ENCODE data around the gene TRIM52. TPM values are rescaled to one million over a fixed set of nuclear protein-coding genes. Genes with fewer than 3 reads are reported as not detected.
"Not testable (repeated sequence)": the region's sequence is repeated elsewhere in the genome, so short reads cannot be mapped to it uniquely, and the experiment has no call there.

Gene TRIM52
- total and polyA plus RNA-seq, 2 of the 4 experiments (the other 2 are of a cell fraction): 2.3 to 6.9 TPM

DNA sequence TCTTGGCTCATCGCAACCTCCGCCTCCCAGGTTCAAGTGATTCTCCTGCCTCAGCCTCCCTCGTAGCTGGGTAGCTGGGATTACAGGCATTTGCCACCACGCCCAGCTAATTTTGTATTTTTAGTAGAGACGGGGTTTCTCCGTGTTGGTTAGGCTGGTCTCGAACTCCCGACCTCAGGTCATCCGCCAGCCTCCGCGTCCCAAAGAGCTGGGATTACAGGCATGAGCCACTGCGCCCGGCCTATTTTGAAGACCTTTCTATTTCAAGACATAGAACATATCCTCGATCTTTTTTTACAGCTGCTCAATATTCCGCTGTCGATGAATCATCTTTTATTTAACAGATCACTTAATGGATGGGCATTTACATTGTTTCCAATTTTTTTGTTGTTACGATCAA is 50.2 kb downstream of the TRIM52 start:
- H4K8ac ChIP-seq (ENCODE audit: low read depth in 2 of 2, low read length in 2 of 2); ATAC-seq (ENCODE audit: low read depth); H3K36me3 ChIP-seq (ENCODE audit: control insufficient read depth, insufficient read depth, low read length); CTCF ChIA-PET; H4K20me1 ChIP-seq (ENCODE audit: insufficient read depth, low read length); H3K4ac ChIP-seq (ENCODE audit: low read depth, low read length); H2BK120ac ChIP-seq (ENCODE audit: low read depth, low read length); H3K18ac ChIP-seq (ENCODE audit: low read depth, low read length); H2AFZ ChIP-seq (replicated peaks; ENCODE audit: low read length, poor library complexity); H3K27me3 ChIP-seq (ENCODE audit: control insufficient read depth, insufficient read depth, low read length); DNase-seq; H3K9me3 ChIP-seq (ENCODE audit: control insufficient read depth, insufficient read depth, low read length); BruUV-seq (replicated peaks); H4K5ac ChIP-seq (ENCODE audit: low read depth, low read length); in situ Hi-C loops (cut with MboI; ENCODE audit: low sequenced_read_pairs); H3K23ac ChIP-seq (ENCODE audit: low read depth, low read length); H2BK5ac ChIP-seq (ENCODE audit: low read depth, low read length, poor library complexity, severe bottlenecking); H2AK9ac ChIP-seq (replicated peaks; ENCODE audit: low read depth, low read length, poor library complexity); POLR2A ChIA-PET (ENCODE audit: unreplicated experiment); H3K56ac ChIP-seq (ENCODE audit: extremely low read depth, insufficient read depth, low read length); H2BK20ac ChIP-seq (ENCODE audit: low read depth, low read length); H3K27ac ChIP-seq (ENCODE audit: insufficient read depth, low read length); H3K9ac ChIP-seq (ENCODE audit: low read depth, low read length); H3K4me2 ChIP-seq (ENCODE audit: low read depth, low read length); dilution Hi-C loops (cut with HindIII; ENCODE audit: low sequenced_read_pairs, unreplicated experiment); H3K4me3 ChIP-seq (ENCODE audit: insufficient read depth, low read depth, low read length); H3K9me1 ChIP-seq (ENCODE audit: insufficient read depth, low read length); H2BK15ac ChIP-seq (ENCODE audit: low read depth, low read length); intact Hi-C loops (cut with micrococcal nuclease); H2AK5ac ChIP-seq (ENCODE audit: low read depth, low read length); H3K14ac ChIP-seq (replicated peaks; ENCODE audit: low read depth, low read length); H3K79me1 ChIP-seq (ENCODE audit: low read depth in 1 of 2, low read length in 2 of 2); H3K4me1 ChIP-seq (ENCODE audit: control insufficient read depth, insufficient read depth, low read length); H4K91ac ChIP-seq (ENCODE audit: insufficient read depth, low read depth, low read length): not testable (repeated sequence)
- 93% methylated on average over 3 of the region's 17 CpGs; no CpG with 5 or more reads in 1 of the 2 experiments for WGBS, 2 experiments (ENCODE audit: extremely low coverage in 2 of 2, insufficient read length in 1 of 2)

DNA sequence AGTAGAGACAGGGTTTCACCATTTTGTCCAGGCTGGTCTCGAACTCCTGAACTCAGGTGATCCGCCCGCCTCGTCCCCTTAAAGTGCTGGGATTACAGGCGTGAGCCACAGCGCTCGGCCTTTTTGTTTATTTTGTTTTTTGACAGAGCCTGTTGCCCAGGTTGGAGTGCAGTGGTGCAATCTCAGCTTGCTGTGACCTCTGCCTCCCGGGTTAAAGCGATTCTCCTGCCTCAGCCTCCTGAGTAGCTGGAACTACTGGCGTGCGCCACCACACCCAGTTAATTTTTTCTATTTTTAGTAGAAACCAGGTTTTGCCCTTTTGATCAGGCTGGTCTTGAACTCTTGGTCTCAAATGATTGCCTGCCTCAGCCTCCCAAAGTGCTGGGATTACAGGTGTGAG is 50.8 kb downstream of the TRIM52 start:
- CTCF ChIA-PET: not testable (repeated sequence)

More for the DNA sequence above, 50.8 kb downstream of the TRIM52 start:
- dilution Hi-C loops (cut with HindIII; ENCODE audit: low sequenced_read_pairs, unreplicated experiment); H2BK5ac ChIP-seq (ENCODE audit: low read depth, low read length, poor library complexity, severe bottlenecking); ATAC-seq (ENCODE audit: low read depth); H3K79me1 ChIP-seq (ENCODE audit: low read depth in 1 of 2, low read length in 2 of 2); H3K9me3 ChIP-seq (ENCODE audit: control insufficient read depth, insufficient read depth, low read length); H3K4ac ChIP-seq (ENCODE audit: low read depth, low read length); H2AK9ac ChIP-seq (replicated peaks; ENCODE audit: low read depth, low read length, poor library complexity); H3K23ac ChIP-seq (ENCODE audit: low read depth, low read length); H3K36me3 ChIP-seq (ENCODE audit: control insufficient read depth, insufficient read depth, low read length); H3K18ac ChIP-seq (ENCODE audit: low read depth, low read length); DNase-seq; H2BK15ac ChIP-seq (ENCODE audit: low read depth, low read length); H4K20me1 ChIP-seq (ENCODE audit: insufficient read depth, low read length); in situ Hi-C loops (cut with MboI; ENCODE audit: low sequenced_read_pairs); H3K14ac ChIP-seq (replicated peaks; ENCODE audit: low read depth, low read length); intact Hi-C loops (cut with micrococcal nuclease); H2BK20ac ChIP-seq (ENCODE audit: low read depth, low read length); H3K4me1 ChIP-seq (ENCODE audit: control insufficient read depth, insufficient read depth, low read length); POLR2A ChIA-PET (ENCODE audit: unreplicated experiment); H3K4me2 ChIP-seq (ENCODE audit: low read depth, low read length); H3K27ac ChIP-seq (ENCODE audit: insufficient read depth, low read length); H2AFZ ChIP-seq (replicated peaks; ENCODE audit: low read length, poor library complexity); H3K9me1 ChIP-seq (ENCODE audit: insufficient read depth, low read length); H2BK120ac ChIP-seq (ENCODE audit: low read depth, low read length); H3K27me3 ChIP-seq (ENCODE audit: control insufficient read depth, insufficient read depth, low read length); H3K4me3 ChIP-seq (ENCODE audit: insufficient read depth, low read depth, low read length); BruUV-seq (replicated peaks); H4K91ac ChIP-seq (ENCODE audit: insufficient read depth, low read depth, low read length); H2AK5ac ChIP-seq (ENCODE audit: low read depth, low read length); H3K9ac ChIP-seq (ENCODE audit: low read depth, low read length); H4K5ac ChIP-seq (ENCODE audit: low read depth, low read length); H4K8ac ChIP-seq (ENCODE audit: low read depth in 2 of 2, low read length in 2 of 2); H3K56ac ChIP-seq (ENCODE audit: extremely low read depth, insufficient read depth, low read length): not testable (repeated sequence)
- 68% methylated on average over 4 of the region's 11 CpGs; no CpG with 5 or more reads in 1 of the 2 experiments for WGBS, 2 experiments (ENCODE audit: extremely low coverage in 2 of 2, insufficient read length in 1 of 2)

All from IMR-90 (cell line).